Smooth muscle cell of bladder (primary cell): ENCODE measurements around the gene CHRNE. TPM values are rescaled to one million over a fixed set of nuclear protein-coding genes. Genes with fewer than 3 reads are reported as not detected.

ENCODE experiments used
- total RNA-seq: library from RNA; depleted of rRNA; stranded (reverse); fragments of >200 nt; gene quantifications from 2 replicates; pipeline ENCODE4 v1.2.3, GENCODE V29; 2014

CHRNE gene
- total RNA-seq, result 0.14 and 1.4 TPM in 2 replicates

DNA sequence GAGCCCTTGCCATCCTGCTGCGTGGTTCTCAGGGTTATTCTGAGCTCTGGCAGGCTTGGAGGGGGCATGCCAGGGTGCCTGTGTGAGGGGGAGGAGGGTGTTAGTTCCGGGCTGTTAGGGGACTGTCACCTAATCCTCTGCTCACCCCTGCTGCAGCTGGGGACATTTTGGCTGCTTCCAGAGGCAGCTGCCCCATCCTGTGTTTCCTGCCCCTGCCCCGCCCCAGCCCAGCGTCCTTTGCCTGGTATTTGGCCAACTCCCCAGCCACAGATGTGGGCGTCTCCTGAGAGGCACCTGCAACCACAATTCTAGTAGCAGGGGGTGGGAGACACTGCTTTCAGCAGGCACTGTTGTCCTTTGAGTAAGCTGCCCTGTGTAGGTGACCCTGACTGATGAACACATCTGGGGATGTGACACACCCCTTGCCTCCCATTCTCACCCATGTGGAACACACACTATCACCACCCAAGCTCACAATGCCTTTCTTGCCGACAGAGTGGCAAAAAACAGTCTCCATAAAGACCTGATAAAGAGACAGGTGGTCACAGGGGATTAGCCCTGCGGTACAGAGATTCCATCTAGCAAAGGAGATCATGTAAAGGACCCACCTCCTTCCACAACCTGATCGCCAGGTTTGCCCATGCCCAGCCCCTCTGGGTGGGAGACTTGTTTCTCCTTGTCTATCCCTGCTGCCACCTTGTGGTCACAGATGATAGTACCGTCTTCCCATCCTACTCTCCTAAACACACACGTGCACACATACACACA, at the start of gene CHRNE:
TSS of gene CHRNE (minus strand) at position 48 of the 768 bp plus-strand sequence. CDS start at position 13, 35 bp downstream.

DNA sequence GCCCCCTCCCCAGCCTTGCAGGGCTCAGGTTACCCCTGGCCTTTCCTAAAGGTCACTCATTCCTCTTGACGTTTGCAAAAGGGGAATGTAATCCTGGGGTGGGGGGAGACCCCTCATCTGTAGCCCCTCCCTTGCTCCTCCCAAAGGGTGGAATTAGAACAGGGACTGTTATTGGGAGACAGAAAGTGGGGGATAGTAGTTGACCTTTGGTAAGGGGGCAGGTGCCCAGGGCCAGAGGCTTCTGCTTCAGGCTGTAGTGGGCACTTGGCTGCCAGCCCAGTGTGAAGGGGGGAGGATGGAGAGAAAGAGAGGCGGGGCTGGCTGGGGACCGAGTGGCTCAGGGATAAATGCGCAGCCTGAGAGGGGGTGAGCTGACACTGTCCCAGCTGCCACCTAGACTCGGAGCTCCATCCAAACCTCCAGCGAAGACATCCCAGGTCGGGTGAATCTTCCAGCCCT, 47.9 kb upstream of the CHRNE start, which contains the start of gene ENO3:
TSS of gene ENO3 (plus strand) at position 374 of the 459 bp plus-strand sequence. CDS start 711 bp downstream, outside the sequence.

GRCh38 chr17:4948166-4948930, 45.5 kb upstream of the CHRNE start, which contains the start of gene PFN1:
Gene PFN1, minus strand, starts transcription at chr17:4948530. Its CDS starts 136 bp downstream, at chr17:4948394.

DNA sequence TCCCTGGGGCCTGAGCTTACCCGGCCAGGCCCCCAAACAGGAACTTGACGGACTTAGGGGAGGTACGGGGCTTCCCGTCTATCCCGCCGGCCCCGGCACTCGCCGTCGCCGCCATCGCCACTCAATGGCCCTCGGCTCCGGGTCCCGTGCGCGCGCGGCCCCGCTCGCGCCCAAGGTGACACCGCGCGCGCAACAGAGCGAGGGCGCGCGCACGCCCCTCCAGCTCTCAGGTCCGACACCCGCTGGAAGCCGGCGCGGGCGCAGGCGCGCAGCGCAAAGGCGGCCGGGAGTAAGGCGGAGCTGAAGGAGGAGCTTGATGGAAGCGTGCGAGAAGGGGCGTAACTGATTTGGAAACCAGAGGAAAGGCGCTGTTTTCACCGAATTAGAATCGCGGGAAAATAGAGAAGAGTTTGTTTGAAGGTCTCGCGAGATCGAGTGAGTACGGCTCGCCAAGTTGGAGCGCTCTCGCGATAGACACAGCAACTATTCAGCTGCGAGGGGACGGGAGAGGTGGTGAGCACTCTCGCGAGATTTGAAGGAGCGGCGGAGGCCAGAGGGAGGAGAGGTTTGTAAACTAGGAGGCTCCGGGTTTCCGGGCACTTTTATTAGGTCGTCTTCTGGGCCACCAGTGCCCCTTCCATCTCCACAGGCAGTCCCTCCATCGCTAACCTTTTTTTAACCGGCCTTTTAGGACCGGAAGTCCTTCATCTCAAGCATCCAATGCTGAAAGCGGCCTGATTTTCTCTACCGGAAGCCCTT, 37.1 kb upstream of the CHRNE start, which contains the start of the genes RNF167 and SLC25A11:
TSS of gene RNF167 (plus strand) at position 473 of the 759 bp plus-strand sequence. CDS start 642 bp downstream, outside the sequence.
TSS of gene SLC25A11 (minus strand) at position 251 of the 759 bp plus-strand sequence. CDS start at position 115, 136 bp downstream.

GRCh38 chr17:4931963-4932362, 29.1 kb upstream of the CHRNE start, which contains the start of gene GP1BA:
Gene GP1BA, plus strand, starts transcription at chr17:4932277. Its CDS starts 328 bp downstream, at chr17:4932605.

GRCh38 chr17:4899341-4900230, 3.3 kb downstream of the CHRNE start, which contains the start of gene C17orf107:
Gene C17orf107, plus strand, starts transcription at chr17:4899536. Its CDS starts 227 bp downstream, at chr17:4899763.

Other genes with a start within 250 kb of the CHRNE start
- gene PELP1, start 199.0 kb downstream of the CHRNE start, total RNA-seq, result 9.0 and 11.9 TPM in 2 replicates
- gene ARRB2, start 192.5 kb downstream of the CHRNE start, total RNA-seq, result 2.1 and 3.2 TPM in 2 replicates
- 10.4 and 16.5 TPM in 2 replicates for gene MED11, start 171.7 kb downstream of the CHRNE start, total RNA-seq
- 0.09 and 0.14 TPM in 2 replicates for gene ZMYND15, start 163.3 kb downstream of the CHRNE start, total RNA-seq
- 1.8 and 2.1 TPM in 2 replicates for gene CXCL16, start 163.2 kb downstream of the CHRNE start, total RNA-seq
- gene TM4SF5, start 131.2 kb downstream of the CHRNE start, total RNA-seq, result not detected in 2 replicates
- gene VMO1, start 116.7 kb downstream of the CHRNE start, total RNA-seq, result 0.74 and 3.3 TPM in 2 replicates
- gene GLTPD2, start 114.1 kb downstream of the CHRNE start, total RNA-seq, result not detected in 2 replicates
- gene PSMB6, start 106.9 kb downstream of the CHRNE start, total RNA-seq, result 164 and 179 TPM in 2 replicates
- gene PLD2, start 95.9 kb downstream of the CHRNE start, total RNA-seq, result 14.2 and 15.8 TPM in 2 replicates
- 17.1 and 21.0 TPM in 2 replicates for gene MINK1, start 69.8 kb downstream of the CHRNE start, total RNA-seq
- 4.3 and 6.1 TPM in 2 replicates for gene C17orf107, start 3.6 kb downstream of the CHRNE start, total RNA-seq
- not detected in 2 replicates for gene GP1BA, start 29.2 kb upstream of the CHRNE start, total RNA-seq
- gene SLC25A11, start 36.9 kb upstream of the CHRNE start, total RNA-seq, result 51.8 and 62.5 TPM in 2 replicates
- 12.2 and 15.3 TPM in 2 replicates for gene RNF167, start 37.2 kb upstream of the CHRNE start, total RNA-seq
- gene PFN1, start 45.4 kb upstream of the CHRNE start, total RNA-seq, result 381 and 445 TPM in 2 replicates
- gene ENO3, start 48.0 kb upstream of the CHRNE start, total RNA-seq, result 1.6 and 2.6 TPM in 2 replicates
- gene SPAG7, start 64.7 kb upstream of the CHRNE start, total RNA-seq, result 50.8 and 60.6 TPM in 2 replicates
- 6.8 and 6.9 TPM in 2 replicates for gene CAMTA2, start 84.6 kb upstream of the CHRNE start, total RNA-seq
- gene INCA1, start 94.4 kb upstream of the CHRNE start, total RNA-seq, result 0.37 and 0.57 TPM in 2 replicates
- 77.7 and 97.3 TPM in 2 replicates for gene KIF1C, start 94.9 kb upstream of the CHRNE start, total RNA-seq
- gene SLC52A1, start 132.3 kb upstream of the CHRNE start, total RNA-seq, result 0.14 TPM in 1 of 2 replicates, not detected in the other
- gene ZFP3, start 175.4 kb upstream of the CHRNE start, total RNA-seq, result 1.0 and 1.3 TPM in 2 replicates
- gene ZNF232, start 208.8 kb upstream of the CHRNE start, total RNA-seq, result 5.3 and 6.6 TPM in 2 replicates
- under 0.01 TPM in 1 of 2 replicates, not detected in the other for gene USP6, start 212.9 kb upstream of the CHRNE start, total RNA-seq